NCI-H146 treated with DMSO at 0.1 percent for 48 hours (cell line): ENCODE measurements around the gene CERS6.
"Not testable (repeated sequence)": the region's sequence is repeated elsewhere in the genome, so short reads cannot be mapped to it uniquely, and the experiment has no call there.

ENCODE experiments used
- DNase-seq: peaks from one replicate; lab custom pipeline; 2025; ENCODE audit not compliant: unreplicated experiment; lab: John Stamatoyannopoulos, UW

CERS6 gene

GRCh38 chr2:168455645-168456520 lies at the start of gene CERS6:
CERS6 (plus strand) TSS chr2:168456272; CDS start chr2:168456449, 177 bp downstream.
- peak; percentile 67 for DNase-seq

DNA sequence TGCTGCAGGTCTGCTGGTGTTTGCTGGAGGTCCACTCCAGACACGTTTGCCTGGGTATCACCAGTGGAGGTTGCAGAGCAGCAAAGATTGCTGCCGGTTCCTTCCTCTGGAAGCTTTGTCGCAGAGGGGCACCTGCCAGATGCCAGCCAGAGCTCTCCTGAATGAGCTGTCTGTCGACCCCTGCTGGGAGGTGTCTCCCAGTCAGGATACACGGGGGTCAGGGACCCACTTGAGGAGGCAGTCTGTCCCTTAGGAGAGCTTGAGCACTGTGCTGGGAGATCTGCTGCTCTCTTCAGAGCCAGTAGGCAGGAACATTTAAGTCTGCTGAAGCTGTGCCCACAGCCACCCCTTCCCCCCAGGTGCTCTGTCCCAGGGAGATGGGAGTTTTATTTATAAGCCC lies 43.8 kb upstream of the CERS6 start:
- DNase-seq, result not testable (repeated sequence)

- DNase-seq, result not testable (repeated sequence)
Observed at GRCh38 chr2:168413101-168413500, 43.0 kb upstream of the CERS6 start.

DNA sequence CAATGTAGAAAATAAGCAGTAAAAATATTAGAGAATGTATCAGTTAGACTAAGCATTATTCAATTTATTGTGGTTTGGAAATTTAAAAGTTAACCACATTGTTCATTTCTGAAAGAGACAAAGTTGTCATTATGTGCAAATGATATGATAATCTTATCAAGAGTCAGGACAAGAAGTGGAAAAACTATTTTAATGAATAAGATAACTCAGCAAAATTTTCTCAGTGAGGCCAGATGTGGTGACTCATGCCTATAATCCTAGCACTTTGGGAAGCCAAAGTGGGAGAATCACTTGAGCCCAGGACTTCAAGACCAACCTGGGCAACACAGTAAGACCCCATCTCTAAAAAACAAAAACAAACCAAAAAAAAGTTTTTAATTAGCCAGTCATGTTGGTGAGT lies 39.5 kb upstream of the CERS6 start:
- DNase-seq, result no peak

DNA sequence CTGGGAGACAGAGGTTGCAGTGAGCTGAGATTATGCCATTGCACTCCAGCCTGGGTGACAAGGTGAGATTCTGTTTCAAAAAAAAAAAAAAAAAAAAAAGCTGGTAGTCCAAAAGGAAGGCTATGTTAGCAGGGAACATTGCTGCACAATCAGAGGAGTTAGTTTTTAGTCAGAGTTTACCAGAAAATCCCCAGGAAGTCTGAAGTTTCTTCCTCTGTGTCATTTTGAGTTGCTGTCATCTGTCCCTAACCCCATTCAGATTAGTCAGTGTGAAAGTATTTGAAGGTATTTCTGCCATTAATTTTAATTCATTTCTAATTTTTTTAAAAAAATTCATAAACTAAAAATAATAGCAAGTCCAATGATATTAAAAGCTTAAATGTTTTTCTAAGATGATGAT lies 33.5 kb upstream of the CERS6 start:
- no peak for DNase-seq

DNA sequence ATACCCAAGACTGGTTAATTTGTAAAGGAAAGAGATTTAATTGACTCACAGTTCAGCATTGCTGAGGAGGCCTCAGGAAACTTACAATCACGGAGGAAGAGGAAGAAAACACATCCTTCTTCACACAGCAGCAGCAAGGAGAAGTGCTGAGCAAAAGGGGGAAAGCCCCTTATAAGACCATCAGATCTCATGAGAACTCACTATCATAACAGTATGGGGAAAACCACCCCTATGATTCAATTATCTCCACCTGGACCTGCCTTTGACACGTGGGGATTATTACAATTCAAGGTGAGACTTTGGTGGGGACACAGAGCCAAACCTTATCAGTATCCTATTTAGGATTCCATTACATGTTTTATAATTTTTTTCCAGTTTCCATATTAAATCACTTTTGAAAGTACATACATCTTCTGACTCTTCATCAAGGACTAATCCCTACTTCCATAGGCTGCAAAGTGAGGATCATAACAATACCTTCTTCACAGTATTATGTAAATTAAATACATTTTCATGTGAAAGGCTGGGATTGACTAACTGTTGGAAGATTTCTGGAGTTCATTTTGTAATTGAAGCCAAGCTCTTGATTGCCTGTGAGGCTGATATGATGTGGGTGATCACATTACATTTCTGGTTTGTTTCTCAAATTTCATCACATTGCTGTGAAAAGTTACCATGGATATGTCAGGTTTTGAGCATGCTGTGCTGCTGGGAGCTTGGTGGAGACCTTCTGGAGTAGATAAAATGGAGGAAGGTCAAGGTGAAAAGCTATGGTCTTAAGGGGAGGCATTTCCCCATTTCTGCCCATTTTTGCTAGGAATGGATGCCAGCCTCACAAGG lies 31.7 kb upstream of the CERS6 start:
- no peak for DNase-seq

DNA sequence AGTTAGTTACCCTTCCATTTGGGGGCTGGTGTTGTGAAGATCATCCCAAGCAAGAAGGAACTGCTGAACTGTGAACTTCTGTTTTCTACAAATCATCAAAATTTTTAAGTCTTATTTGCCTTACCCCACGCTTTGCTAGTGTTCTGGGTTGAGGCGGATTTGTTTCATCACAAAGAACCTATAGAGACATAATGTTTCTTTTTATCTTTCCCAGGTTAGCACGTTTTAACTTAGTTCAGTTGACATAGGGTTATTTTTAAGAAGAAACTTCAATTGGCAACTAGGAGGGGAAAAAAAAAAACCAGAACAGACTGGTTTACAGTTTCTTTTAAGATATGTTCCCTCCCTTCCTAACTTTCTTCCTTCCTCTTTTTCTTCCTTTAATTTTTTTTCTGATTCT lies 31.1 kb upstream of the CERS6 start:
- no peak for DNase-seq

- no peak for DNase-seq
Observed at GRCh38 chr2:168426861-168427260, 29.2 kb upstream of the CERS6 start.

- no peak for DNase-seq
Observed at GRCh38 chr2:168427451-168427850, 28.6 kb upstream of the CERS6 start.

DNA sequence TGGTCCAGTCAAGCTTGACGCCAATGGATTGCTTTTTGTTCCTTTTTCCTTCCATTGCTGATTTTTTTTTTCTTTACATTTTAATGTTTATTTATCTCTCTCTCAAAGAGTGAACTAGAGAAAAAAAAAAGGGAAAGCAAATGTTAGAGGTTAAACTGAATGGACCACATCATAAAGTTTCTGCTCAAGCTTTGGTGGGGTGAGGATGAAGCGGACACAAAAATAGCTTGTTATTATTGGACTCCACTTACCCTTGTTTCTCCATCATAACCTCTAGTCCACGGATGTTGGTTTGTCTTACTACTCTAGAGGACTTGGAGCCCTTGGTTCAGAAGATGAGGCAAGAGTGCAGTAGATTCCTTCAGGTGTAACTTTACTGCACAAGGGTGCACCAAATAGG lies 27.6 kb upstream of the CERS6 start:
- DNase-seq, result no peak

DNA sequence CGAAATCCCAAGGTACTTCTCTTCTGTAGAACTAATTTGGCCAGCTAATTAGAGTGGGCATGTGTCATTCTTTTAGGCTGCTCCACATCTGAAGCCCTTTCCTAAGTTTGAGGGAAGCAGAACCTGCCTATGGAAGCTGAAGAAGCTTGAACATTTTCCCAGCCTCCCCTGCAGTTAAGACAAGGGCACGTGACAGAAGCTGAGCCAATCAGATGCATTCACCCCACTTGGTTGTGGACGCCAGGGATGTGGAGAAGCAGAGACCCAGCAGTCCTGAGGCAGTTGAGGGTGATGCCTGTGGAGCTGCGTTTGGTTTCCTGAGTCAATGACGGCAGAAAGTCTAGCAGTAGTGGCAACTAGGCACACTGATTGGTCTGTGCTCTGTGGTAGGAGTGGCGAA lies 26.1 kb upstream of the CERS6 start:
- DNase-seq, result no peak

DNA sequence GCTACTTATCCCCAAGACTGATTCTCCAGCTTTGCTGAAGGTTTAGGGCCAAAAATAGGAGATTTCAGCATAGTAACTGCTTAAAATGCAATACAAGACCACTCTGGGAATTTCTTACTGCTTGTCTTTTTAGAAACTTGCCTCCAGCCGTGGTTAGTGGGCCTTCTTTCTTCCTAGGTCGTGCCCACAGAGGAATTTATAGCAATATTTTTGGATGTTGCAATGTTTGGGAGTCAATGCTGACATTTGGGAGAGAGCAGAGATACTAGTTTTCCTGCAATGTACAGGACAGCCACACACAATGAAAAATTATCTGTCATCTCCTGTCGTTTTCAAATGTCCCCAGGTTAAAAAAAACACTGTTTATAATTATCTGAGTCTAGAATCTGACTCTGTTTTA lies 25.6 kb upstream of the CERS6 start:
- DNase-seq, result no peak

DNA sequence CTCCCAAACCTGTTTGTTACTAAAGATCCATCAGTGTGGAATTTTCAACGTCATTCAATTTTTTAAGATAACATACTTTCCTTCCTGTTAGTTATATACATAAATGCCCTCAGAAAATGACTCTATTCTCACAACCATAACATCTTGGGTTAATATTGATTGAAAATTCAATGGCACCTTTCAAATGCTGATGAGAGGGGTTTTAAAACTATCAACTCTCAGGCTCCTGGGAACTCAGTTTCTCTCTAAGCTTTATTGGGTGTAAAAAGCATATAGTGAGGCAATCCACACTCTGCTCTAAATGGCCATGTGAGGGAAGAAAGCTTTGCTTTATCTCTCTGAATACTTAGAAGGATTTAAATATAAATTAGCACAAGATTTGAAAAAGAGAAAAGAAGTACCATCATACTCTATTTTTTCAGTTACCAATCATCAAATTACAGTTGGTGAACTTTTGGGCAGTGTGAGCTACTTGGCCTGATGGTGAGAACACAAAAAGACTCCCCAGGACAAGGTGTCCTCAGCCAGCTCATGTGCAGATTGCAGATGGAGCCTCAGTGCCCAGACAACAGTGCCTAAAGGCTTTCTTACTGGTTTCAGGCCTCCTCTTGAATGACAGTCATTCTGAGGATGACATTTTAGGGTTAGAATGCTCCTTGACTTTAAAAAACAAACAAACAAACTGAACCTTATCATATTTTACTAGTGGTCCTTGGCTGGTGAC lies 24.6 kb upstream of the CERS6 start:
- no peak for DNase-seq

- DNase-seq, result no peak
Observed at GRCh38 chr2:168432100-168432499, 24.0 kb upstream of the CERS6 start.

DNA sequence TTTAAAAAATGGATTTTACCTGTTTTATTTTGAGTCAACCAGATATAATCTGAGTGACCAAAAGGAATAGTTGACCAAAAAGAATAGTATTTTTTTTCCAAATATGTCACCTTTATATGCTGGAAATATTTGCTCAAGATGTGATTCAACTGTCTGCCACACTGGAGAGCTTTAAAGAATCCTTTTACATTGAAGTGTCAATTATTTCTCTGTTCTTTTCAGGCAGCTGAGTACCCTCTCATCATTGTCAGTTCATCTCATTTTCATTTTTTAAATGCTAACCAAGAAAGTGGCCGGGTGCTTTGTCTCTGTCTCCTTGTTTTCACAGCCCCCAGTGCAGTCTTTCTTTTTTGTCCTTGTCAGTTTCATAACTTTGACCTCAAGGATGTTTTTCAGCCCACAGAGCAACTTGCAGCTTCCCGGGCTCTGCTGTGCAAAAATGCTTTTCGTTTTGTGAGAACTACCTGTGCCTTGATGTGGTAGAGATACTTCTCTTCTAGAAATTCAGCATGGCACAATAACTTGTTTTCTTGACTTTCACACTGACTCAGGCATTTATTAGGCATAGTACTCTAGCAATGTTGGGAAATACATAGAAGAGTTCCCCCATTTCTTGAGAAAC lies 23.4 kb upstream of the CERS6 start:
- DNase-seq, result no peak

- no peak for DNase-seq
Observed at GRCh38 chr2:168433527-168433926, 22.5 kb upstream of the CERS6 start.

DNA sequence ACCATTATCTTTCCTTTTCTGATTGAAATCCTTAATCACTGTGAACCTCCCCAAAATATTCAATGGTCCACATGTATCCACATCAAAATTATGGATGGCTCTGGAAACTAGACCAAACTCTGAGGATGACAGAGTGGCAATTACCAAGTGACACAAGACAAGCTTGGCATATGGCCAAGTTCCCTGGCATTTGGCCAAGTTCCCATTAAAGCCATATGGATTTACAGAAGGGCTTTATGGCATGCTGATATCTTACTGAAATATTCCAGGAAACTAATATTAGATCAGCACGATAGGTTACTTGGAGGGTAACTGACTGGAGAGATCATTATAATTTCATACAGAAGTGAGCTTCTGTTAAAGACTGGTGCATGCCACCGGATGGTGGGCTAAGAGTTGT lies 21.9 kb upstream of the CERS6 start:
- DNase-seq, result peak; percentile 62

- no peak for DNase-seq
Observed at GRCh38 chr2:168436840-168437239, 19.2 kb upstream of the CERS6 start.

DNA sequence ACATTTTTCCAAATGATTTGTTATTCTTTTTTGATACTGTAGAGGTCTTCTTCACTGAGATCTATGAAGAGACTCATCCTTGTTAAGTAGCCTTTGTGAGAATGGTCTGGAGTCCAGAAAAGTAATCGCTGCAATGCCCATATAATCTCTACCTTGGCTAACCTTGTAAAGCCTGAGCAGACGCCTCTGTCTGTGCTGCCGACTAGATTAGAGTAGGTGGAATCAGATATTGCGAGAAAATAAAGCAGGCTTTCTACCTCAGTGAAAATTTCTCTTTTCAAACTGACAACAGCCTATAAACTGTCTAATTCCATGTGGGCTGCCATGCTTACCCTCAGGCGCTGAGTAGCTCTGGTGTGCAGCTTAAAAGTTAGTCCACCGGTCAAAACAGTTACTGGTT lies 17.5 kb upstream of the CERS6 start:
- no peak for DNase-seq

DNA sequence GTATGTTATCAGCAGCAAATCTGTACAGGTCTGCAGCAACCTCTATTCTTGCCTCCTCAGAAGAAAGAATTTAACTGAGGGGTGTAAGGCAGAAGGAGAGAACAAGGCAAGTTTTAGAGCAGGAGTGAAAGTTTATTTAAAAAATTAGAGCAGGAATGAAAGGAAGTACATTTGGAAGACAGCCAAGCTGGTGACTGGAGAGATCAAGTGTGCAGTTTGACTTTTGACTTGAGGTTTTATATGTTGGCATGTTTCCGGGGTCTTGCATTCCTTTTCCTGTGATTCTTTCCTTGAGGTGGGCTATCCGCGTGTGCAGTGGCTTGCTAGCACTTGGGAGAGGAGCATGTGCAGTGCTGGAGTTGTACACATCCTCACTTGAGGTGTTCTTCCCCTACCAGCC lies 16.5 kb upstream of the CERS6 start:
- DNase-seq, result no peak
